HL-60/S4 treated with phorbol 12-myristate 13-acetate at 8.2 ng/mL for 4 days and 3 days (cell line): ENCODE measurements around the gene UBAC2.
"Not testable (repeated sequence)": the region's sequence is repeated elsewhere in the genome, so short reads cannot be mapped to it uniquely, and the experiment has no call there.

ENCODE experiments used
- in situ Hi-C: fragments of 300-500 bp; cut with MboI; formaldehyde crosslinking; loops from 2 replicates; pipeline ENCODE4 v1.15.0; 2022; ENCODE audit warnings: low sequenced_read_pairs

The UBAC2 gene

DNA sequence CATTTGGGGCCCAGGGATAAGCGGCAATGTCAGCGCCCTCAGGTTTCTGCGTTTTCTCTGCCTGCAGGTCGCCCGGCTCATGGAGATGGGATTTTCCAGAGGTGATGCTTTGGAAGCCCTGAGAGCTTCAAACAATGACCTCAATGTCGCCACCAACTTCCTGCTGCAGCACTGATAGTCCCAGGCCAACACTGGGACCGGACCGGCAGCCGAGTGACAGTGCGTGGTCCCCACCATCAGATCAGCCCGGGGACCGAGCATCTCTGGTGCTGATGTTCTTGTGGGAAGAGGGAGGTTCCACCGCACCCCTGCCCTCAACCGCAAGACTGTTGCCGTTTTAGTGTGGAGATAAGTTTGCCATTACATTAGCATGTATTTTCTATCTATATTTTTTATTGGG is 184.5 kb downstream of the UBAC2 start:
- in situ Hi-C loops, result loop anchor here (10.0 kb wide), 1 partner anchor 50 kb away; no protein-coding TSS in a partner anchor

DNA sequence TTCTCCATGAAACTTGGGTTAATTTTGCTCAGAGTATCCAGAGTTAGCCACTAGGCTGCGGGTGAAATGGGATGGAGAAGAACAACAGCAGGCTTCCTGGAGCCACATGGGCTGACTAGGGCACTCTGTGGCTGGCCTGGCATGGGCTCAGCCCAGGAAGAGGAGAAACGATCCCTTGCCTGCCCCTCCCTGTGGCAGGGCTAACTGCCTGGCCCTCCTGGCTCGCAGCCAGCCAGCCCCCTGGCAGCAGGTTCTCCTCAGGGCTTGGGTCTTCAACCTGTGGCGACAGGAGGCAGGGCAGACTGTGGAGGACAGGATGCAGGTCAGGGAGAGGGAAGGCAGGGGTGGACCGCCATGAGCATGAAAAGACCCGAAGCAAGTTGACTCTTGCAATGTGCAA is 185.3 kb downstream of the UBAC2 start:
- in situ Hi-C loops, result loop anchor here (10.0 kb wide), 1 partner anchor 49 kb away; no protein-coding TSS in a partner anchor

DNA sequence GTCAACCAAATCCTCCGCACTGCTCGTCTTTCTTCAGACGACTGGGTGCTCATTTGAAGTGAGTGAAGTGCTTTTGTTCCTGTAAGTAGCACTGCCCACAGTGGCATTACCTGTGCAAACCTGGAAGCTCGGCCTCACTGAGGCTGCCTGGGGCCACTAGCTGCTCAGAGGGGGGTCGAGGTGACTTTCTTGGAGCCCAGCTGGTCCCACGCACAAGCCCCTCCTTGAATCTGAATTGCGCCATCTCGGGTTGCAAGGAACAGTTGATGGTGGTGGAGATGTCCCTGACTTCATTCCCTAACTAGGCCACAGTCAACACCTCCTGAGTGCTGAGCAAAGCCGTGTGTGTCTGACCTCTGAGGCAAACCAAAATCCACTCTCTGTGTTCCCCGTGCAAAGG is 185.8 kb downstream of the UBAC2 start:
- in situ Hi-C loops, result loop anchor here (10.0 kb wide), 1 partner anchor 48 kb away; no protein-coding TSS in a partner anchor

DNA sequence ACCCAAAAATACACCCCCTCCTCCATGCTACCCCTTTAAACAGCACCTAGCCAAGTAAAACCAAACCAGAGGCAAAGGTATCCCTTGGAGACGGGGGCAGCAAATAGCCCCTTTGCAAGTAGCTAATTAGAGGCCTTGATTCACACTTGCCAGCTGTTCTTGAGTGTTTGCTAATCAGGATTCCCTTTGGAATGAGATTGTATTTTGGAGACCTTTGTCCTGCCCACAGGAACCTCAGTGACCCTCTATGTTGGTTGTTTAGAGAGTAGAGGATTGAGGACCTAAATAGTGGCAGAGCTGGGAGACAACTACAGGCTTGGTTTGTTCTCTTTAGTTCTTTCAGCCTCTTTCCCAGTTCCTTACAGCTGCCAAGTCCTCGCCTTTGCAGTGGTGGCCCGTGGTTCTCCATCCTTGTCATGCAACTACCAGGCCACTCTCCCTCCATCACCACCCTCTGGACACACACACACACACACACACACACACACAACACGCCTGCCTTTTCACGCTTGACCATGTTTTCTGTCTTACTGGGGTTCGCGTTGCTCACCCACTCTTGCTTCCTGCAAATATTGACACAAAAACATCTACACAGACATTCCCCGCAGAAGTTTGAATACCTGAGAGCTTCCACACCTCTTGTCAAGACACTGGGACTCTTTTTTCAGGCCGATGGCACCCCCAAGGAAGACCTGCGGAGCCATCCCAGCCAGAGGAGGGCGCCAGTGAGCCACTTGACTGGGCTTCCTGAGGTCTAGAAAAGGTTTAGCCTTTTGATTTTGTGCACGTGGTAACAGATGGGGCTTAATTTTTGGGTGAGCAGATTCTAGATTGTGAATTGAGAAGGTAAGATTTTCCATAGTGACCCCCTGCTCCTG is 186.5 kb downstream of the UBAC2 start:
- in situ Hi-C loops, result loop anchor here (10.0 kb wide), 1 partner anchor 48 kb away; no protein-coding TSS in a partner anchor

DNA sequence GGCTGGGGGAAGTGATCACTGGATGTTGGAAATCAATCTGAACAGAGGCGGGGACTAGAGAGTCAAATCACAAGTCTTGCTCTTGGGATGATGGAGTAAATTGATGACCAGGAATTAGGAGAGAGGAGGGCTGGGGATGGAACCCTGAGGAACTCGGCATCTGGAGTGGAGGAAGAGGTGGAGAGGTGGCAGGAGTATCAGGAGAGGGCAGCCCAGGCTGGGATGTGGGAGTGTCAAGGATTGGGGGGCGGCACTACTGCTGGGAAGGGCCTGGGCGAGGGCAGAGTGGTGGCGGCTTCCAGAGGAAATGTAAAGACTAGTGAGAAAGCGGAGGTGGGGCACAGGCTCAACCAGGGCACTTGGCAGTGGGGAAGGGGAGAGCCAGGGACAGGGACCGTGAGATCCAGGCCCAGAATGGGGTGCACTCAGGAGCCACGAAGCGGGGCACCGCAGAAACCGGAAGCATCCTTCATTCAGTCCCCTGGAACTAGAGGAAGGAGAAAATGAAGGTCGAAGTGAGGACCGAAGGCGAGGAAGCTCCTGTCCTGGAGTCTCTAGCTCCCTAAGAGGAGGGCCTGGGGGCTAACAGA is 187.8 kb downstream of the UBAC2 start:
- in situ Hi-C loops, result loop anchor here (10.0 kb wide), 1 partner anchor 46 kb away; no protein-coding TSS in a partner anchor

DNA sequence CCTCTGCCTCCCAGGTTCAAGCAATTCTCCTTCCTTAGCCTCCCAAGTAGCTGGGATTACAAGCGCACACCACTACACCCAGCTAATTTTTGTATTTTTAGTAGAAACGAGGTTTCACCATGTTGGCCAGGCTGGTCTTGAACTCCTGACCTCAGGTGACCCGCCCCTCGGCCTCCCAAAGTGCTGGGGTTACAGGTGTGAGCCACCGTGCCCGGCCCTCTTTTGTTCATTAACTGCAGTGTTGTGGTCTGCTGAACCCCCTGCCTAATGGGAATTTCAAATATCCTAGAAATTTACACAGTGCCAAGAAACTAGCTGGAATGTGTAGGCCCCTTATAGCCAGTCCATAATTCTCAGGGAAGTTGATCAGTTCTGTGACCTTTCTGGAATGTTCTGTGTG is 188.4 kb downstream of the UBAC2 start:
- in situ Hi-C loops, result loop anchor here (10.0 kb wide), 1 partner anchor 46 kb away; no protein-coding TSS in a partner anchor

DNA sequence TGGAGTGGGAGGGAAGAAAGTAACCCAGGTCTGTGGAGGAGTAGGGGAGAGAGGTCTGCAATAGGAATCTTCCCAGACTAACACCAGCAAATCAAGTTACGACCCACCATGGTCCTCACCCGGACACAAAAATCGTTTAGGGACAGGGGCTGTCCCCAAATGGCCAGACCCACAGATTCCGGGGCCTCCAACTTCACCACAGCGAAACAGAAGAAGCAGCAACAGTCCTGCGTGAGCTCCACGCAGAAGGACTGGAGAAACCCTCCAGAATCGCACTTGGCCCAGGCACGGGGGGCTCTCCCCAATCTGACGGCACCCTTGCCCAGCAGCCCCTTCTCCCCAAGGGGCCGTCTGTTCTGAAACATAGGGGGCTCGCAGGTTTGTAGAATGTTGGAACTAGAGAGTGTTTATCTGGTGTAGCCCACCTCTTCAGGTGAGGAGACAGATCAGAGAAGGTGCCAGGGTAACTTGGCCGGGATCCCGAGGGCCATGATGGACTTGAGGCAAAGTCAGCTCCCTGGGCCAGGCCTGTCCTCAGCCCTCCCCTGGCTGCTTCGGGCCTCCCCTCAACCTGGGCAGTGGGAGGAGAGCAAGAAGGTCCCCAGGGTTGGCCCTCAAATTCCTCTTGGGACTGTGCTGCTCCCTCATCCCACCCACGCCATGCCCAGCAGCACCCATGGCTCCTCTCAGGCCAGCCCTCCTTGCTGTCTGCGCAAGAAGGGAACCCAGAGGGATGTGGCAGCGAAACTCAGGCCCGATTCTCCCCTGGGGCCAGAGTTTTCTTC is 189.1 kb downstream of the UBAC2 start:
- in situ Hi-C loops, result loop anchor here (10.0 kb wide), 1 partner anchor 45 kb away; no protein-coding TSS in a partner anchor

DNA sequence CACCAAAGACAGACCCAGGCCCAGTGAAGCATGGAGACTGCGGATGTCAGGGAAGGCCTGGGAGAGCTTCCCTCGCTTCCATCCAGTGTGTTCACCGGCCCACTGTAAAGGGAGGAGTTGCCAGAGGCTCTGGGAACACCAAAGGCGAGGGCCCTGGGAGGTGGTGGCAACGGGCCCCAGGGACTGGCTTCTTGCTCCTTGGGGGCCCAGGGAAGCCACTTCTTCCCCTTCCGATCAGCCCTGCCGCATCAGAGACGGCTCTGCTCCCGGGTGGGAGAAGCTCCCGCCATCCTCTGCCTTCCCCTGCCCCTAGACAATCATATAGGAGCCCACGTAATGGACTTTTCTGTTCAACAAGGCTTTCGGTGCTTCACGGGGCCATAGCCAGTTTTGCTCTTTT is 189.9 kb downstream of the UBAC2 start:
- in situ Hi-C loops, result no loop called here

DNA sequence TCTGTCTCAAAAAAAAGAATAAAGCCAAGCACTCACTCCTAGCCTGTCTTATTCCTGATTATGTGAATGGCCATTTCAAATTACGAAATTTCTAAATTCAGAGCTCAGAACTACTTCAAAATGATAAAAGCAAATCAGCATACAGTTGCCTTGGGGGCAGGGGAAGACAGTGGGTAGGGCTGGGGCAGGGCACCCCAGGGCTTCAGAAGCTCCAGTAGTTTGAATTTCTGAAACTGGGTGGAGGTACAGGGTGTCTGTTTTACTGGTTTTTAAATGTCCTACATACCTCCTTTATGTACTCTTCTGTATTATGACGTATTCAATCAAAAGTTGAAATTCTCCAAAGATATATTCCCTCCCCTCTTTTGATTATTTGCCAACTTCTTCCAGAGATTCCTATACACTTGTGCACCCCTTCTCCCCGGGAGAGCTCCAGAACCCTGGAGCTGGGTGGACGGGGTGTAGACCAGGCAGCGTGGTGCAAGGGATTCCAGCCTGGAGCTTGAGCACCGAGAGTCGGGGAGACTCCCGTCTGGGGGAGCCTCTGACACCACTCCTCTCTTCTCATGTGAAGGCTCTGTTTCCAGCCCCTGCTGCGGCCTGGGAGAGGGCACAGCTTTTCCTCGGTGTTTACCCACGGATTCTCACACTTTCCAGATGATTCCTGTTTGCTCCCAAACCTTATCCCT is 191.3 kb downstream of the UBAC2 start:
- in situ Hi-C loops, result no loop called here

DNA sequence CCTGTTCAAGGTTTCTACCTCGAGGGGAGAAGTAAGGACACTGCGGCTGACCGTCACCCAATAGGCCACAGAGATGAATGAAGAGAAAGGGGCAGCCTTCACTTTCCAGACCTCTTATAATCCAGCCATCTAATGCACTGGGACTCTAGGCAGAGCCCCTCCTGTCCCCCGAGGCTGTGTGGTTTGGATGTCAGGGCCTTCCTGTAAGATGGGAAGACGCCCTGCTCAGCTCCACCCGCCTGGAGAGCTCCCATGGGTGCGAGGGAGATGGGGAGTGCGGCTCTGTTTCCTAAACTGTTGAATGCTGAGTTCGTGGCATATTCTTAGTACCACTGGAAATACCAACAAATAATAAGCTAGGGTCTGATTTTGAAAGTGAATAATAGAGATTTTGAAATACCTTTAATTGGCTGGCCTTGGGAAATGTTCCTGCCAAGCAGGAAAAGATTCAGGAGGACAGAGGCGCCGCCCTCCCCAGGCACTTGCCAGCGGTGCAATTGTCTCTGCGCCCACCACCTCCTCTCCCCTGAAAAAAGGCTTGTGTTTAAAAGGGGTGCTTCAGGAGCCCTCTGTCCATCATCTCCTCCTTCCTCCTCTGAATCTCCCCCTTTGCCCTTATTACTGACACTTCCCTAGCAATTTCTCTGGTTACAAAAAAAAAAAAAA is 191.9 kb downstream of the UBAC2 start:
- in situ Hi-C loops, result no loop called here

DNA sequence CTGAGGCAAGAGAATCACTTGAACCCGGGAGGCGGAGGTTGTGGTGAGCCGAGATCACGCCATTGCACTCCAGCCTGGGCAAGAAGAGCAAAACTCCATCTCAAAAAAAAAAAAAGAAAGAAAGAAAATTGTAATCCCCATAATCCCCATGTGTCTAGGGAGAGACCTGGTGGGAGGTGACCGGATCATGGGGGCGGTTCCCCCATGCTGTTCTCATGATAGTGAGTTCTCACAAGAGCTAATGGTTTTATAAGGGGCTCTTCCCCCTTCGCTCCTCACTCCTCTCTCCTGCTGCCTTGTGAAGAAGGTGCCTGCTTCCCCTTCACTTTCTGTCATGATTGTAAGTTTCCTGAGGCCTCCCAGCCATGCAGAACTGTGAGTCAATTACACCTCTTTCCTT is 192.7 kb downstream of the UBAC2 start:
- in situ Hi-C loops, result not testable (repeated sequence)

DNA sequence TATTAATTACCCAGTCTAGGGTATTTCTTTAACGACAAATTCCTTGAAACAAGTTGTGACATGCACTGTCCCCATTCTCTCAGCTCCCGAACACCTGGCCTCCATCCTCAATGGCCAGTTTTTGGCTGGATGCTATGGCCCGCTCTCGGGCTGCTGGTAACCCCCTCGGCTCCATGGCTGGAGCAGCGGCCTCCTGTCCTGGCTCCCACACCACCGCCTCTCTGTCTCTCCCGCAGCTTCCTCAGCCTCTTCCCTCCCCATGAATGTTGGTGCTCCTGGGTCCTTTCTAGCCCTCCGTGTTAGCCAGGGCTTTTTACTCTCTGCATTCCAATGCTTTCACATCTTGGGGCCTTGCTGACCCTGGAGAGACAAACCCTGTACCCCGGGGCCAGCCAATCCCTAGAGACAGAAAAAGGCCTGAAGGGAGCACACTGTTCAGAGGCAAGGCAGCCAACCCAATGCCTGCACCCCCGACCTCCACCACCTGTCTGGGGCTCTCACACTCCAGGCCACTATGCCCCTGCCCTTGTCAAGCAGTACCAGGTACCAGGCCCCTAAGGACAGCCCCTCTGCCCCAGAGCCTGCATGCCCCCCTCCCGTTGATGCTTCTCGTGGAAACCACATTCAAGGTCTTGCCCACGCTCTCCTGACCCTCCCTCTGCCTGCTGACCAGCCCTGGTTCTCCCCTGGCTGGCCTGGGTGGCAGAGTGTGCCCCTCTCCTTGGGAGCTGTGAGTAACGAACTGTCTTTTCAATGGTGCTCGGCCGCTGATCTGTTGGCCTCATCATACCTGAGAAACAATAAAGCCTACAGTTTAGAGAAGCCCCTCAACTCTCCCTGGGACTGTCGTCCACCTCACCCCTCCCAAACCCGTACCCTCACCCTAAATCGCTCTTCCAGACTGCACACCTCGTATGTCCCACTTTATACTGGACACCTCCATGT is 193.4 kb downstream of the UBAC2 start:
- in situ Hi-C loops, result no loop called here

DNA sequence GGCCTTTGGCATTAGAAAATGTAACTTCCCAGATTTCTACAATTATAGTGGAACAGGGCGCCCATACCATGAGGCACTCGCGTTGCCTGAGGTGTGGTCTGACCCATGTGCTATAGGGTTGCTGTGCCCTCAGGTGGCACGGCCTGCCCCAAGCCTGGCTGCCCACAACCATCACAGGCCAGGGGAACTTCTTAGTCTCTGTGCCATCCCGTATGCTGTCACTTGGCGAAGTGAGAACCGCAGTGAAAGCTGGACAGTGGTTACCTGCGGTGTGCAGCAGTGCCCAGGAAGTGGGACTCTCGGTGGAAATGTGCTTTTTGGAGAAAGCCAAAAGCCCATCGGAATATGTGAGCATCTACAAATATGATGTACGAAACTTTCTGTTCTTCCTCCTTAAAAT is 194.8 kb downstream of the UBAC2 start:
- in situ Hi-C loops, result no loop called here

DNA sequence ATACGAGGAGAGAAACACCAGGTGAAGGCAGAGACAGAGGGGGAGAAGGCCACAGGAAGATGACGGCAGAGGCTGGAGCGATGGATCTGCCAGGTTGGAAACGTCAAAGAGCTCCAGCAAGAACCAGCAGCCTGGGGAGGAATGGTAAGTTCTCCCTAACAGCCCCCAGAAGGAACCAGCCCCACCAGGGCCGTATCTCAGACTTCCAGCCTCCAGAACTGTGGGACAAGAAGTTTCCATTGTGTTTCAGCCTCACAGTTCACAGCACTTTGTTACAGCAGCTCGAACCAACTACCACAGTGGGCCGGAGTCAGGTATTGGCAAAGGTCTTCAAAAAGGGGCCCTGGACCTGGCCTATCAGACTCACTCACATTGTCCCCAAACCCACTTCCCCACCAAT is 195.8 kb downstream of the UBAC2 start:
- in situ Hi-C loops, result no loop called here

DNA sequence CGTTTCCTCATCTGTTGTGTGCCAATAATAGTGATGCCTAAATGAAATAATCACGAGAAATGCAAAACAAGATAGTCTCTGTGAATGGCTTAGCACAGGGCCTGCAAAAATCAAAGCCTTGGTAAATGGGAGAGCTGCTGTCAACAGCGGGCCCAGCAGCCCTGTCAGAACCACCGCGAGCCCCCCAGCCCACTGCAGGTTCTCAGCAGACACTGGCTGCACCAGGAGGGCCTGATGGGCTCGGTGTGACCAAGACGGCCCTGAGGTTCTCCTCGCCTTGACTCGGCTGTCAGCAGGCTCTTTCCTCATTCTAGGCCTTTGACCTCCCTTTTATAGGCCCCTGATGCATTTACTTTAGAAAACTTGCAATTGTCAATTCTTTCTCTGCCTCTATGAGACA is 197.4 kb downstream of the UBAC2 start:
- in situ Hi-C loops, result no loop called here

DNA sequence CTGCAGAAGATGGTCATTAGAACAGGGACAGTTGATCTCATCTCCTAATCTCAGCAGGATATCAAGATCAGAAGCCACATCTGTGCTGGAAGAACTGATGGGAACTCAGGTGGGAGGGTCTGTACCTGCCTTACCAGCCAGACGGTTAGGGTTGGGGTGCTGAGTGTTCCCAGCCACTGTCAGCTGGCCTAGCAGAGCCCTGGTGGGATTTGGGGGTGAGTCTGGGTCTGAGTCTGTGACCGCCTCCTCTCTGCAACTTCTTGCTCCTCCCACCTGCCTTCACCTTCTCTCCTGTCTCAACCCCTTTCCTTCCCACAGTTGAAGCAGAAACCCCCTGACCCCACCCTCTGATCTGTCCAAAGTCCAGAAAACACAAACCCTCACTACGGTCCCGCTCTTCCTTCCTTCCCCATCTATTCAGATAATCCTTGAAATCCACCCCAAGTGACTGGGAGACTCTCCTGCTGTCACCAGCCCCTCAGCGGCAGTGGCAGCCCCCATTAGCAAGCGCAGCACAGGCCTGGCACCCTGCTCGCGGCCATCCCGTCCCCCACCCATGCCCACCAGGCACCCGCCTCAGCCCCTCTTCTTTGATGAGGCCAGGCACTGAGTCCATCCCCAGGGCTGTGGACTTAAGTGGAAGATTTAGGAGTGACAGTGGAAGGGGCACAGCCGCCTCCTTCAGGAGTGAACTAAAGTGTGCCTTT is 198.4 kb downstream of the UBAC2 start:
- in situ Hi-C loops, result no loop called here

DNA sequence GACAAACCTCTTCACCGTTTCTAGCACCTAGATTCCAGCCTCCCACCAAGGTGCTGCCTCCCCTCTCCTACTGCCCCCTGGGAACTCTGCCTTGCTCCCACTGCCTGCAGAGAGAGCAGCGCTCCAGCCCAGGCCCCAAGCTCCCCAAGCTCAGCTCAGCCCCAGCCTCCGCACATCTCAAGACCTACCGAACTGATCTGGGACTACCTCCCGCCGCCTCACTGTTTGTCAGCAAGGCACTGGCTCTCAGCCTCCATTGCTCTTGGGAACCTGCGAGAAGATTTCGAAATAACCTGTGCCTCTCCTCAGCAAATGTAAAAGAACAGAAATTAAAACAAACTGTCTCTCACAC is 198.9 kb downstream of the UBAC2 start:
- in situ Hi-C loops, result no loop called here

DNA sequence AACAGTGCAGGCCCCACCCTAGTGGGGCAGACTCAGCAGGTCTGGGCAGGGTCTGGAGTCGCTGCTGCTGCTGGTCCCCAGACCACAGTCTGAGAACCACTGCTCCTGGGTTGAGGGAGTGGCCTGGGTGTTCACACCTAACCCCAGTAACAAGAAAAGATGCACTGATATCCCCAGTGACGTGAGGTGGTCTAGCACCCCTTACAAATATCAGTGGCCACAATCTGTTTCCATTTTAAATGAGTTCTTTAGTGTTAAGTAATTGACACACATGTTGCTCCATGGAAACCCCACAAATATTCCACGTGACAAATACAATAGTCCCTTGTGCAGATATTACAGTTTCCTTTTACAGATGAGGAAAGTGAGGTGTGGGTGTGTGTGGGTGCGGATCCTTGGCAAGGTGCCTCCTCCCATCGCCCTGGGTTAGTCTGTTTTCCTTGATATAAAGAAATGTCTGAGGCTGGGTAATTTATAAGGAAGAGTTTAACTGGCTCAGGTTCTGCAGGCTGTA is 202.9 kb downstream of the UBAC2 start:
- in situ Hi-C loops, result no loop called here
